DMS53 (cell line): Measurements from ENCODE around the gene ACTR1B.
"Not testable (repeated sequence)": the region's sequence is repeated elsewhere in the genome, so short reads cannot be mapped to it uniquely, and the experiment has no call there.

ENCODE experiments used
- DNase-seq: peaks from one replicate; lab custom pipeline; 2025; lab: John Stamatoyannopoulos, UW

Gene ACTR1B

GRCh38 chr2:97663962-97664635, at the start of gene ACTR1B:
Gene ACTR1B (minus strand): TSS chr2:97664044. CDS start chr2:97663890, 154 bp downstream.
- peak; percentile 100 for DNase-seq

- no peak for DNase-seq
Observed at GRCh38 chr2:97712693-97713295, 49.0 kb upstream of the ACTR1B start.

DNA sequence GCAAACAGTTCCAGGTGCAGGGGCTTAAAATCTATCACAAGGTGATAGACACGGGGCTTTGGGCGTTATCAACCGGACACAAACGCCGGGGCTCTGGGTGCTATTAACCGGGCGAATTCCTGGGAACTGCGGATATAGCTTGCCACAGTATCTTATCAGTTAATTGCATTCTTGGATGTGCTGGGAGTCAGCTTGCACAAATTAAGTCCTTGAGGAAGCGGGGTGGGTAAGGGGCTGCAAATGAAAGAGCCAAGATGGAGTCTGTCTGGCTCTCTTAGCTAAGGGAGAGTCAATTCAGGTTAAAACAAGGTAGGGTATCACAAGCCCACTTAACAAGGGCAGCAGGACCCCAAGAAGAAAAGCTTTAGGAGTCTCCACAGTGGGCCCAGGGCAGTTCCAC, 48.3 kb upstream of the ACTR1B start:
- not testable (repeated sequence) for DNase-seq

- no peak for DNase-seq
Observed at GRCh38 chr2:97711394-97711711, 47.5 kb upstream of the ACTR1B start.

GRCh38 chr2:97708608-97709007, 44.8 kb upstream of the ACTR1B start:
- peak; percentile 36 for DNase-seq

DNA sequence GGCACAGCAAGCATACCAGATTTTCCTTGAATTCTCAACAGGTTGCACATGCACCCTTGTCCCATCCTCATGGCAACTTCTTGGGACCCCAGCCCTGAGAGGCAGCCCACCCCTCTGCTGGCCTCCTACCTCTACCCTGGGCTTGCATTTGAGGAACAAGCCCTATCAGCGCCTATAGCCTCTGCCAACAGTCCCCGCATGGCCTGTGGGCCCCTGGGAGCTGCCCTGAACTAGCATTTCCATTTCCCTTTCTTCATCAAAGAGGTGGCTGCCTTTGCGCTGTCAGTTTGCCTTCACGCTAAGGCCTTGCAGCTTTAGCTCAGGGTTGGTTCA, 44.2 kb upstream of the ACTR1B start:
- DNase-seq = no peak

- DNase-seq = no peak
Observed at GRCh38 chr2:97707362-97708047, 43.7 kb upstream of the ACTR1B start.

- DNase-seq = no peak
Observed at GRCh38 chr2:97706708-97707345, 43.0 kb upstream of the ACTR1B start.

DNA sequence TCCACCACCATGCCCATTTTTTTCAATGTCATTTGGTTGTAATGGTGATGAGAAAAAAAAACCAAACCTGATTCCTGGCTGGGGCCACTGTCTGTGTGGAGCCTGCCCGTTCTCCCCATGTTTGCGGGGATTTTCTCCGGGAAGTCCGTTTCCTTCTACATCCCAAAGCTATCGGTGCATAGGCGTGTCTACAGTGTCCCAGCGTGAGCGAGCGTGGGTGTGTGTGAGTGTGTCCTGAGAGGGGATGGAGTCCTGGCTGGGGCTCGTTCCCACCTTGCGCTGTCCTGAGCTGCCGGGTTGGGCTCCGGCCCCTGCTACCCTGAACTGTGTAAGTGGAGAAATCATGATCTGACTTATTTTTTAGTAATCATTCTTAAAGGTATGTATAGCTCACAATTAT, 42.3 kb upstream of the ACTR1B start:
- no peak for DNase-seq

DNA sequence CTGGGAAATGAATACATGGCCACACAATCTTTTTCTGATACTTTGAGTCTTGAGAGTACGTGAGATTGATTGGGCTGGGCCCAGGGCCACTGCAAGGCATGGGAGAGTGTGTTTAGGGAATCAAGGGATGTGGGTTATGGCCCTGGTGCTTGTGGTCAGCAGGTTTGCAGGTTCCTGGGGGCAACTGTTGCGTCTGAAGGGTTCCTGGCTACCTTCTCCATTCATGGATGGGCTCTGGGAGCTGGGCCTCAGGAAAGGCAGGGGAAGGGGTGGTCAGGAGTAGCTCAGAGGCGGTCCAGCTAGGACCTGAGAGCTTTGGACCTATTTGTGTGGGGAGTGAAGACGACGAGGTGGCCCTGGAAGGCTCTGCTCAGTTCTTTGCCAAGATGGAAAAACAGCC, 41.1 kb upstream of the ACTR1B start:
- DNase-seq = no peak

DNA sequence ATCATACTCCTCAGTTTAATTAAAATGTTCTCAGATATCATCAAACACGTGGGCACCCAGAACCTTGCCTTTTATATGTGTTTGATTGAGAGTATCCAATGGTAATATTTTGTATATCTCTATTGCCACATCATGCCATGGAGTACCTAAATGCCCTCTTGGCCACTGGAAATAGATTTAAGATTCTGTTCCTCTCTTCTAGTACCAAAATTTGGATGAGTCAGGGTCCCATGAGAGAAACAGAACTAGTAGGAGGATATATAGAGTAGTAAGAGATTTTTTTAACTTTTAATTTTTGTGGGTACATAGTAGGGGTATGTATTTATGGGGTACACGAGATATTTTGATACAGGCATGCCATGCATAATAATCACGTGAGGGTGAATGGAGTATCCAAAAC, 39.9 kb upstream of the ACTR1B start:
- DNase-seq = no peak

- no peak for DNase-seq
Observed at GRCh38 chr2:97702731-97703470, 39.1 kb upstream of the ACTR1B start.

- no peak for DNase-seq
Observed at GRCh38 chr2:97701851-97702465, 38.1 kb upstream of the ACTR1B start.

GRCh38 chr2:97701186-97701585, 37.3 kb upstream of the ACTR1B start:
- no peak for DNase-seq

GRCh38 chr2:97699765-97700444, 36.1 kb upstream of the ACTR1B start:
- DNase-seq = peak; percentile 87

GRCh38 chr2:97698530-97698929, 34.7 kb upstream of the ACTR1B start:
- DNase-seq = no peak

GRCh38 chr2:97697252-97698235, 33.7 kb upstream of the ACTR1B start:
- DNase-seq = peak; percentile 94

DNA sequence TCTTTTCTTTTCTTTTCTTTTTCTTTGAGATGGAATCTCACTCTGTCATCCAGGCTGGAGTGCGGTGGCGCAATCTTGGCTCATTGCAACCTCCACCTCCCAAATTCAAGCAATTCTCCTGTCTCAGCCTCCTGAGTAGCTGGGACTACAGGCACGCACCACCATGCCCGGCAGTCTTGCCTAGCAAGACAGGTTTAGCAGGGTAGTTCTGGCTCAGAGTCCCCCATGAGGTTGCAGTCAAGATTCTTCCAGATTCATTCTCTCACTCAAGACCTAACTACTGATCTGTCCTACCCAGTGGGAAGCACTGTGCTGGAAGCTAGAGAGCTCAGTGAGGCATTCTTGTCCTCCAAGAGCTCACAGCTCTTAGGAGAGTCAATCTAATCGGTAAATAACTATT, 31.9 kb upstream of the ACTR1B start:
- no peak for DNase-seq

DNA sequence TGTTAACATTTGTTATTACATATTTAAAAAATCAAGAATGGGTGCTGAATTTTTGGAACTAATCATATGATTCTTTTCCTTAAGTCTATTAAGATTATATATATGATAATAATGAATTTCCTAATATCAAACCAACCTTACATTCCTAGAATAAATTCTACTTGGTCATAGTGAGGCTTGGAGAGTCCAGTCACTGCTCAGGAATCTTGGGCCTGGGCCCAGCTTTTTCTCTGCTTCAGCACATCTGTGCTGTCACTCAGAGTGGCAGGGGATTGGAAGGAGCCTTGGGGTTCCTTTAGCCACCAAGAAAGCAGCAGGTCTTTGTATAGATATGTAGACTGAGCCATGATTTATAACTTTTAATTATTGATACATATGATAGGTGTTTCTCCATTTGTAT, 29.6 kb upstream of the ACTR1B start:
- DNase-seq = no peak

- DNase-seq = no peak
Observed at GRCh38 chr2:97691166-97691565, 27.3 kb upstream of the ACTR1B start.
